Urinary bladder (tissue), 4 donors: Measurements from ENCODE around the gene TBC1D10A. TPM values are rescaled to one million over a fixed set of nuclear protein-coding genes. Genes with fewer than 3 reads are reported as not detected.
A peak's percentile ranks its signal among the peaks of the same experiment; 100 is the strongest.

Experiments used
- DNase-seq: peaks from one replicate; pipeline ENCODE4 v3.0.0-alpha.2; 2015; ENCODE audit errors: extremely low spot score
- H3K27ac ChIP-seq: one replicate; pipeline ENCODE4 v1.5.1; 2013; ENCODE audit warnings: low read depth, mild to moderate bottlenecking, moderate library complexity
- H3K36me3 ChIP-seq: one replicate; pipeline ENCODE4 v1.6.1; 2013; ENCODE audit warnings: mild to moderate bottlenecking, moderate library complexity; ENCODE audit not compliant: insufficient read depth
- H3K4me1 ChIP-seq: one replicate; pipeline ENCODE4 v1.6.1; 2013; ENCODE audit warnings: mild to moderate bottlenecking, moderate library complexity; ENCODE audit not compliant: insufficient read depth
- H3K4me3 ChIP-seq: one replicate; pipeline ENCODE4 v1.5.1; 2013; ENCODE audit warnings: low read depth, low read length
- WGBS: extraction: QIAGEN DNeasy Blood & Tissue Kit; methylation state at CpG from one replicate; pipeline ENCODE4 v1.1.7; 2013; 5-methylcytosine and 5-hydroxymethylcytosine counted together
- polyA plus RNA-seq: library from polyadenylated mRNA; stranded (reverse); fragments of 200-250 nt; gene quantifications from one replicate; pipeline ENCODE4 v1.2.3, GENCODE V29; 2013
- total RNA-seq: library from RNA; depleted of rRNA; stranded (reverse); fragments of >200 nt; gene quantifications from one replicate; pipeline ENCODE4 v1.2.3, GENCODE V29; 2014
- donor health status: healthy with polysubstance abuse.
- donor health status: healthy.

TBC1D10A gene
- total and polyA plus RNA-seq, 2 donors, result 8.4 to 31.7 TPM

DNA sequence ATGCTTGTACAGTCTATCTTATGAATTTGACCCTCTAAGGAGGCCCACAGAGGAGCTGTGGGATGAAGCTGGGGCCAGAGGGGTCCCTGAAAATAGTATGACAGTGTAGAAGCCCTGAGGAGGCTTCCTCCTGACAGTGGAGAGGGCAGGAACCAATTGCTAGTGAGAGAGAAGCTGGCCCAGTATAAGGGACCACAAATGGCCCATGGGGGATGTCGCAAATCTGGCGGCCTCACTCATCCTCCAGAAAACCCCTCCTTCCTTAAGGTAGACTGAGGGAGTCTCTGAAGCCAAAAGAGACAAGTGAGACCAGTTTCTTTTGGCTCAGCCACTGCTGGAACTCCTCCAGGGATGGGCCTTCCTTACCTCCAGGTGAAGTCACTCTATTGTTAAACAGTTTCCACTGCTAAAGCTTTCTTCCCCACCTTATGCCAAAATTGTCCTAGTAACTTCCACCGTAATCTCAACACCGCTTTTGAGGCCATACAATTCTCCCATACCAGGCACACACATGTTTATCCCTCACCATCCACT, 19.6 kb downstream of the TBC1D10A start:
- Histone ChIP-seq H3K27ac (no peak overlapping the region), H3K4me1 (no peaks in the 10 kb centered on the region), H3K36me3 (no peaks in the 10 kb centered on the region), H3K4me3 (no peak overlapping the region)
- WGBS, result 83% methylated on average over 4 of the region's 4 CpGs
- DNase-seq, result no peak

GRCh38 chr22:30306627-30307011, 20.1 kb downstream of the TBC1D10A start:
- H3K27ac ChIP-seq, result no peak overlapping the region
- H3K36me3 ChIP-seq, result no peaks in the 10 kb centered on the region
- no peaks in the 10 kb centered on the region for H3K4me1 ChIP-seq
- DNase-seq, result no peak
- WGBS, result 90% methylated on average over 1 of the region's 1 CpG
- no peak overlapping the region for H3K4me3 ChIP-seq

GRCh38 chr22:30305906-30306626, 20.7 kb downstream of the TBC1D10A start:
- Histone ChIP-seq H3K36me3 (no peaks in the 10 kb centered on the region), H3K4me3 (no peak overlapping the region), H3K4me1 (no peaks in the 10 kb centered on the region), H3K27ac (peak overlapping the region; percentile 78)
- DNase-seq, result no peak
- whole genome bisulfite sequencing, result 54% methylated on average over 3 of the region's 3 CpGs

DNA sequence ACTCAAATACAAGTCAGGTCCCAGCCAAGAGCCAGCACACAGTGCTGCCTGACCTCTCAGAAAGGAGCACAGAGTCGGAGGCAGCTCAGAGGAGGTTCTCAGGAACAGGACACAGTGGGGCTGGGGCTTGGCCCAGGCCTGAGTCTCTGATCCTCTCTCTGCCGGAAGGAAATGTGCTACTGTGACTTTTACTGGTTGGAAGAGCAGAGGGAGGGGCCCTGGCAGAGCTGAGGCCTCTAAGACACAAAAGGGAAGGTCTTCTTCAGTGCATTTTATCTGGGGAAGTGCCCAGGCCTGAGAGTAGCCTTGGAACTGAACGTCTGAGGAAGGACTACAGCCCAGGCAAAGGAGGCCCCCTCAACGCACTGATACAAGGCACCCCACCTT, 21.2 kb downstream of the TBC1D10A start:
- Histone ChIP-seq H3K4me1 (no peaks in the 10 kb centered on the region), H3K27ac (peak overlapping the region; percentile 78), H3K36me3 (no peaks in the 10 kb centered on the region), H3K4me3 (no peak overlapping the region)
- 10% methylated on average over 4 of the region's 4 CpGs for WGBS
- DNase-seq, result no peak

DNA sequence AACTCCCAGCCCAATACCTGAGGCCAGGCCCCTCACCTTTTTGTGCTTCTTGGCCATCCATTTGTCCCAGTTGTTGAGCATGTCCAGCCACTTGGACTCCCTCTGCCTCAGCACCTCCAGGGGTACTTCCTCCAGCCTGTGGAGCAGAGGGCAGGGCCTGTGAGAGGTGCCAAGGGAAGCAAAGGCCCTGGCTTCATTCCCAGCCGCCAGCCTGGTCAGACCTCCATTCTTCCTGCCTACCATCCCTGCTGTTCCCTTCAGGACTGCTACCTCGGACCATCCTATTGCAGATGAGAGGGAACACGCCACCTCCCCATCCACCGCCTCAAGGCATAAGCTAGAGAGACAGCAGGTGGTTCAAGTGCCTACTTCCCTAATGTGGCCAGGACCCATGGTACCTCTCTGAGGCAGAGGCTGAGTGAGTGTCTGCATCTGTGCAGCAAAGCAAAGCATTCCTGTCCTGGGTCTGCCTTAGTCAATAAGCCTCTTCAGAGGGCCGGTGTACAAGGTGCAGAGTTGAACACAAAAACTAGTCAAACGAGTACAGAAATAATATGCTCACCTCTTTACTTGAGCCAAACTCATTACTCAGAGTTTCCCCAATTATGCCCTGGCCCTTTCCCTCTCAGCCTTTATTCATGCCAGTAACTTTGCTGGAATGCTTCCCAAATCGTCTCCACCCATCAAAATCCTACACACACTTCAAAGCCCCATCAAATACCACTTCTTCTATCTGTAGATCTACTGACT, 22.1 kb downstream of the TBC1D10A start:
- no peak overlapping the region for H3K4me3 ChIP-seq

GRCh38 chr22:30302810-30303138, 24.0 kb downstream of the TBC1D10A start:
- Histone ChIP-seq H3K36me3 (no peaks in the 10 kb centered on the region), H3K4me1 (no peaks in the 10 kb centered on the region)
- WGBS, result 74% methylated on average over 5 of the region's 5 CpGs

More for the DNA sequence above, 22.1 kb downstream of the TBC1D10A start:
- Histone ChIP-seq H3K27ac (peak overlapping the region; percentile 78), H3K4me1 (no peaks in the 10 kb centered on the region), H3K36me3 (no peaks in the 10 kb centered on the region)
- DNase-seq, result no peak
- WGBS, result 61% methylated on average over 7 of the region's 7 CpGs

DNA sequence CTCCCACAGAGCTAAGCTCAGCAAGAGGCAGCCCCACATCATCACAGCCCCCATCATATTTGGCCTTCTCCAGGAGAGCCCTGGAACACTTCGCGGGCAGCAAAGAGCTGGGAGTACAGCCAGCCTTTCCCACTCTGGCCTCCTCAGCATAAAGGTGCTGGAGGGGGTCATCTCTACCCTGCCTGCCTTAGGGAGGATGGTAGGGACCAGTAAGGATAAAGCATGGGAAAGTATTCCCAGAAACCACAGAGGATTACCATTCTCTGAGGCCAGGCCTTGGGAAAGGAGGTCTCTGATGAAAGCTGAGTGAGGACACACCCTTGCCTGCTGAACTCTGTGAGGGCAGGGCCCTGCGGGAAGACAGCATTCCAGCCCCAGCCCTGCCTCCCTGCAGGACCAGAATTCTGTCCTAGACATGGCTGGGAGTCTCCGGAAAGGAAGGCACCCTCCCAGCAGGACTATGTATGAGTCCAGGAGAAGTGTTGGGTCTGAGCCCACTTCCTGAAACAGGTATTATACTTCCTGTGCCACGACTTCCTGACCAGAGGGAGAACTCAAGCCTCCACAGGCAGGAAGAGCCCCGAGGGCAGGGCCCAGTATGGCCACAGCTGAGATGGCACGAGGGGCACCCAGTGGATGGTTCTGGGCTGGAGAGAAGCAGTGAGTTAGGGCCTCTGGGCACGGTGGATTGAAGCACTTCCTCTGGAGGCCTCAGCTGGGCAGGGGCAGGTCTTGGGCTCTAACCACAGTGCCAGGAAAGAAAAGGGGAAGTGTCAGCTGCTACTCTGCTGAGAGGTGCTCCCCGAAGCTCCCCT, 24.5 kb downstream of the TBC1D10A start:
- Histone ChIP-seq H3K4me1 (no peaks in the 10 kb centered on the region), H3K27ac (peak overlapping the region; percentile 48), H3K4me3 (no peak overlapping the region), H3K36me3 (no peaks in the 10 kb centered on the region)
- no peak for DNase-seq
- WGBS, result 51% methylated on average over 9 of the region's 9 CpGs

More at GRCh38 chr22:30302810-30303138, 24.0 kb downstream of the TBC1D10A start:
- Histone ChIP-seq H3K4me3 (no peak overlapping the region), H3K27ac (no peak overlapping the region)
- no peak for DNase-seq

DNA sequence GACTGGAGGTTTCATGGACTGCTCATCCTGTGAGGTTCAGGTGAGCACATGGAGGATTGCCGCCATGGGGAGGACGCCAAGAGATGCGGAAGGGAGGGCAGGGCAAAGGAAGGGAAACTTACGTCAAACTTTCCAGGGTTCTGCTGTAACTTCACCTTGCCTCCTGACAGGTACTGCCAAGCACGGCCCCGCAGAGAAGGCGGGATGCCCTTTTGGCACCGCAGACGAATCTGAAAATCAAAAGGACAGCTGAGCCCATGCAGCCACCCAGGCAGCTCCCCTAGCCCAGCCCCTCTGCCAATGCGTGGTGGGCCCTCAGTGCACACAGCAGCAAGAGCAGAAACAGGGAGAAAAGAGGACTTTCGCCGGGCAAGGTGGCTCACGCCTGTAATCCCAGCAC, 27.4 kb downstream of the TBC1D10A start:
- no peak for DNase-seq
- no peak overlapping the region for H3K27ac ChIP-seq
- H3K4me1 ChIP-seq, result no peaks in the 10 kb centered on the region
- H3K36me3 ChIP-seq, result no peaks in the 10 kb centered on the region
- no peak overlapping the region for H3K4me3 ChIP-seq
- 95% methylated on average over 13 of the region's 13 CpGs for WGBS

GRCh38 chr22:30297991-30298701, 28.6 kb downstream of the TBC1D10A start:
- no peaks in the 10 kb centered on the region for H3K36me3 ChIP-seq
- DNase-seq, result no peak
- H3K27ac ChIP-seq, result peak overlapping the region; percentile 51
- H3K4me3 ChIP-seq, result no peak overlapping the region
- WGBS, result 79% methylated on average over 9 of the region's 9 CpGs
- no peaks in the 10 kb centered on the region for H3K4me1 ChIP-seq

DNA sequence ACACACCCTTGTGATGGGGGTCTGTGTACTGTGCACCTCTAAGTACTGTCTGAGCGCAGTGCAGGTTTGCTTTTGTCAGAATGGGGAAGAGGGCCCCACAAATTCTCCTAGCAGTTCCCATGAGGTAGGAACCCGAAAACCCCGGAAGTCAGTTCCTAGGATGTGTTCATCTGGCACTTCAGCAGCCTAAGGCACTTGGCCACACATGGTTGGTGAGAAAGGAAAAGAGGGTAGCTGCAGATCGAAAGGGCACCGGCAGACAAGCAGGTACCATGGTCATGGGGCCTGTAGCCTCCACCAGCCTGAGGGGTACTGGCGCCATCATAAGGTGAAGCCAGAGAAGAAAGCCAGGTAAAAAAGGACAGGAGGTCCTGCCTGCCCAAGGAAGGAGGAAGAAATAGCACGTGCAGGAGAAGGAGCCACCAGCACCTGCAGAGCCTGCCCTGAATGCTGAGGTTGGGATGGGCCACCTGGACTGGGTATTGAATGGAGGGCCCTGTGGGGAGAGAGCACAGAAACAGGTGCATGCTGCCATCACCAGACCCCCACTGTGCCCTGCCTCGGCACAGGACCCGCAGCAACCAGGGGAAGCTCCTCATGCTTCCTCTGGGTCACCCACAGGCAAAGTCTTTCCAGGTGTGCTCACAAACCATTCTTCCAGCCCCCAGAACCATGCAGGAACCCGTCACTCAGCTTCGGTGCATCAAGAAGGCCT, 29.3 kb downstream of the TBC1D10A start:
- Histone ChIP-seq H3K27ac (no peak overlapping the region), H3K4me1 (no peaks in the 10 kb centered on the region), H3K4me3 (no peak overlapping the region), H3K36me3 (peaks cover 2% of the 10 kb centered on the region)
- WGBS, result 86% methylated on average over 11 of the region's 11 CpGs
- no peak for DNase-seq

DNA sequence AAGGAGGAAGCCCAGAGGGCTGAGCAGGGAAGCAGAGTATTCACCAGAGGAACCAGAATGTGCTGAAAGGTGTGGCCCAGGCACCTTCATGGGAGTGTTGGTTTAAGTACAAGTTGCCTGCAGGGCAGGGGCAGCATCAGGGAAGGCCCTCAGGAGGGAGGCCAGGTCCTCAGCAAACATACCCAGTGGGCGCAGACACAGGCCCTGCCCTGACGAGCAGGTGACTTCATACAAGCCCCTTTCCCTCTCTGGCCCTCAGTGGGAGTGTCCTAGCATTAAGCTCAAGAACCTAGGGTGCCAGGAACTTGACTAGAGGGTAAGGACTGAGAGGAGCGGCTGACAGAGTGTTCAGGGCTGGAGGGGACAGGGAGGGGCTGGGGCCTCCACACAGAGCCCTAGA, 29.9 kb downstream of the TBC1D10A start:
- H3K27ac ChIP-seq, result no peak overlapping the region
- WGBS, result 87% methylated on average over 3 of the region's 3 CpGs
- H3K36me3 ChIP-seq, result peaks cover 2% of the 10 kb centered on the region
- H3K4me1 ChIP-seq, result no peaks in the 10 kb centered on the region
- no peak for DNase-seq
- H3K4me3 ChIP-seq, result no peak overlapping the region

DNA sequence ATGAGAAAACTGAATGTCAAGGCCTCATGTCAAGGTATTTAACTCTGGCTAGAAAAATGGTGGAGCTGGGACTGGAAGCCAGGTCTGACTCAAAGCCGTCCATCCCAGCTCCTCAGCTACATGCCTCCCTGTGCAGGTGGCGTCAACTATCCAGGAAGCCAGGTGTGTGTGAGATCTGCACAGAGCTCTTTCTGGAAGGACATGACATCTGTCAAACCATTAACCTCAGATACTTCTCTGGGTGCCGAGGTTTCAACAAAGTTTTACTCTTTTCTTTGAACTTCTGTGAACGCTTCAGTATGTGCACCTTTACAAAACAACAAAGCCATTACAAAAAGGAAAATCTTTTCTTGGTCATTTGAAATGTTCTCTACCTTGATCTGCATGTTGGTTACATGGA, 30.4 kb downstream of the TBC1D10A start:
- Histone ChIP-seq H3K4me1 (no peaks in the 10 kb centered on the region), H3K4me3 (no peak overlapping the region), H3K36me3 (peaks cover 2% of the 10 kb centered on the region), H3K27ac (no peak overlapping the region)
- WGBS, result 94% methylated on average over 4 of the region's 4 CpGs
- DNase-seq, result no peak

DNA sequence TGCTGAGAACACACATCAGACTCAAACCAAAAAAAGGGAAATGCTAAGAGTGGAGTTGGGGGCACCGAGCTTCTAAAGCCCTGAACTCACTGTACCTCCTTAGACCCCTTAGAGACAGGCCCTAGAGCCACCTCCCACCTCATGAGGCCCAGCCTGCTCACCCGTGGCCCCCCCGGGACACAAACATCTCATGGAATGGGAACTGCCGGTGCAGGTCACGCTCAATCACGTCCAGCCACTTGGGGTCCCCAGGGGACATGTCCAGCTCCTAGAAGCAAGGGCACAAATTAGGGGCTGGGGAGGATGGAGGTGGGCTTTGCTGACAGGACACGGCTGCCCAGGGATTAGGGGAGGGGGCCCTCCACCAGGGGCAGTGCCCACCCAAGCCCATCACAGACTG, 31.2 kb downstream of the TBC1D10A start:
- Histone ChIP-seq H3K27ac (no peak overlapping the region), H3K4me1 (no peaks in the 10 kb centered on the region), H3K4me3 (no peak overlapping the region), H3K36me3 (peaks cover 2% of the 10 kb centered on the region)
- DNase-seq, result no peak
- 66% methylated on average over 7 of the region's 7 CpGs for WGBS
